HUES64 (cell line): ENCODE results near the gene TMEM98.
A peak's percentile ranks its signal among the peaks of the same experiment; 100 is the strongest.

ENCODE experiments used
- H3K27ac ChIP-seq: 2 replicates; pipeline ENCODE4 v1.7.0; 2013; ENCODE audit warnings: low read depth, low read length, inconsistent platforms
- H3K27me3 ChIP-seq: 2 replicates; pipeline ENCODE4 v1.6.1; 2013; ENCODE audit warnings: mild to moderate bottlenecking, low read length; ENCODE audit not compliant: insufficient read depth
- H3K36me3 ChIP-seq: 2 replicates; pipeline ENCODE4 v1.6.1; 2013; ENCODE audit warnings: mild to moderate bottlenecking, low read length; ENCODE audit not compliant: insufficient read depth
- H3K4me1 ChIP-seq: 2 replicates; pipeline ENCODE4 v1.6.1; 2013; ENCODE audit warnings: mild to moderate bottlenecking, low read length, moderate library complexity; ENCODE audit not compliant: insufficient read depth
- H3K4me3 ChIP-seq: 2 replicates; pipeline ENCODE4 v1.5.1; 2013; ENCODE audit warnings: mild to moderate bottlenecking, low read length, moderate library complexity
- H3K9ac ChIP-seq: 2 replicates; pipeline ENCODE4 v1.6.1; 2013; ENCODE audit warnings: mild to moderate bottlenecking, low read depth, low read length
- H3K9me3 ChIP-seq: 2 replicates; pipeline ENCODE4 v1.6.1; 2013; ENCODE audit warnings: low read depth, low read length; ENCODE audit not compliant: insufficient read depth
- WGBS: fragments of 150-250, 120-280 bp; methylation state at CpG from one replicate; pipeline ENCODE4 v1.1.7; 2013; ENCODE audit warnings: missing lambda C conversion rate; 5-methylcytosine and 5-hydroxymethylcytosine counted together

TMEM98 gene

GRCh38 chr17:32929588-32929987 lies 1.6 kb downstream of the TMEM98 start:
- Histone ChIP-seq H3K9ac (no peak overlapping the region), H3K4me3 (peak overlapping the region; percentile 60), H3K9me3 (no peaks in the 10 kb centered on the region), H3K4me1 (peaks cover 12% of the 10 kb centered on the region), H3K36me3 (peaks cover 33% of the 10 kb centered on the region), H3K27me3 (peaks cover 11% of the 10 kb centered on the region; the same call in 1 of the 2 replicates), H3K27ac (no peak overlapping the region)
- 40% methylated on average over 2 of the region's 2 CpGs for WGBS

- Histone ChIP-seq H3K9me3 (no peaks in the 10 kb centered on the region), H3K27me3 (peaks cover 11% of the 10 kb centered on the region; the same call in 1 of the 2 replicates), H3K36me3 (peaks cover 42% of the 10 kb centered on the region), H3K27ac (no peak overlapping the region), H3K4me1 (peaks cover 12% of the 10 kb centered on the region), H3K9ac (no peak overlapping the region), H3K4me3 (no peak overlapping the region)
- 100% methylated on average over 1 of the region's 1 CpG for WGBS
Observed at GRCh38 chr17:32930512-32930911, 2.6 kb downstream of the TMEM98 start.

- Histone ChIP-seq H3K4me1 (peaks cover 12% of the 10 kb centered on the region), H3K9me3 (no peaks in the 10 kb centered on the region), H3K27ac (no peak overlapping the region), H3K4me3 (no peak overlapping the region), H3K27me3 (peaks cover 11% of the 10 kb centered on the region; the same call in 1 of the 2 replicates), H3K36me3 (peaks cover 52% of the 10 kb centered on the region), H3K9ac (no peak overlapping the region)
- 89% methylated on average over 1 of the region's 1 CpG for WGBS
Observed at GRCh38 chr17:32931686-32932085, 3.7 kb downstream of the TMEM98 start.

- Histone ChIP-seq H3K4me3 (no peak overlapping the region), H3K4me1 (peaks cover 12% of the 10 kb centered on the region), H3K27ac (no peak overlapping the region), H3K9ac (no peak overlapping the region), H3K27me3 (0 out of 2 replicates have a peak, but pooled peaks cover 2% of the 10 kb centered on the region), H3K36me3 (peaks cover 67% of the 10 kb centered on the region), H3K9me3 (no peaks in the 10 kb centered on the region)
- WGBS: 98% methylated on average over 2 of the region's 2 CpGs
Observed at GRCh38 chr17:32933881-32934280, 5.9 kb downstream of the TMEM98 start.

- Histone ChIP-seq H3K4me1 (peaks cover 4% of the 10 kb centered on the region; the same call in 1 of the 2 replicates), H3K36me3 (peaks cover 80% of the 10 kb centered on the region), H3K9ac (no peak overlapping the region), H3K9me3 (no peaks in the 10 kb centered on the region), H3K27ac (no peak overlapping the region), H3K4me3 (no peak overlapping the region), H3K27me3 (no peaks in the 10 kb centered on the region)
- 96% methylated on average over 2 of the region's 2 CpGs for WGBS
Observed at GRCh38 chr17:32935726-32936125, 7.8 kb downstream of the TMEM98 start.

GRCh38 chr17:32936186-32936893 lies 8.4 kb downstream of the TMEM98 start:
- Histone ChIP-seq H3K4me1 (peaks cover 4% of the 10 kb centered on the region; the same call in 1 of the 2 replicates), H3K9me3 (no peaks in the 10 kb centered on the region), H3K27me3 (no peaks in the 10 kb centered on the region), H3K27ac (peak overlapping the region; percentile 27; the same call in 1 of the 2 replicates), H3K9ac (no peak overlapping the region), H3K36me3 (peaks cover 83% of the 10 kb centered on the region), H3K4me3 (no peak overlapping the region)
- WGBS: 91% methylated on average over 15 of the region's 15 CpGs

GRCh38 chr17:32936894-32937500 lies 9.0 kb downstream of the TMEM98 start:
- 33% methylated on average over 14 of the region's 14 CpGs for WGBS
- Histone ChIP-seq H3K4me1 (peaks cover 4% of the 10 kb centered on the region; the same call in 1 of the 2 replicates), H3K9ac (peak overlapping the region; percentile 28), H3K9me3 (no peaks in the 10 kb centered on the region), H3K4me3 (no peak overlapping the region), H3K27me3 (no peaks in the 10 kb centered on the region), H3K36me3 (peaks cover 84% of the 10 kb centered on the region), H3K27ac (peak overlapping the region; percentile 71)

- 96% methylated on average over 10 of the region's 10 CpGs for WGBS
- Histone ChIP-seq H3K36me3 (peaks cover 52% of the 10 kb centered on the region), H3K9me3 (no peaks in the 10 kb centered on the region), H3K4me3 (no peak overlapping the region), H3K4me1 (peaks cover 4% of the 10 kb centered on the region; the same call in 1 of the 2 replicates), H3K27me3 (no peaks in the 10 kb centered on the region), H3K27ac (no peak overlapping the region), H3K9ac (no peak overlapping the region)
Observed at GRCh38 chr17:32940706-32941390, 12.9 kb downstream of the TMEM98 start.

- no peak overlapping the region for H3K27ac ChIP-seq
- WGBS: 86% methylated on average over 7 of the region's 8 CpGs
- no peak overlapping the region for H3K4me3 ChIP-seq
- H3K4me1 ChIP-seq: peaks cover 4% of the 10 kb centered on the region; the same call in 1 of the 2 replicates
- no peaks in the 10 kb centered on the region for H3K27me3 ChIP-seq
- peaks cover 47% of the 10 kb centered on the region for H3K36me3 ChIP-seq
- H3K9me3 ChIP-seq: no peaks in the 10 kb centered on the region
- H3K9ac ChIP-seq: no peak overlapping the region
Observed at GRCh38 chr17:32941419-32942032, 13.6 kb downstream of the TMEM98 start.

GRCh38 chr17:32943206-32943605 lies 15.3 kb downstream of the TMEM98 start:
- Histone ChIP-seq H3K9me3 (no peaks in the 10 kb centered on the region), H3K4me3 (no peak overlapping the region), H3K36me3 (peaks cover 38% of the 10 kb centered on the region), H3K27me3 (no peaks in the 10 kb centered on the region), H3K27ac (no peak overlapping the region), H3K9ac (no peak overlapping the region), H3K4me1 (no peaks in the 10 kb centered on the region)
- 87% methylated on average over 2 of the region's 2 CpGs for WGBS
